PC-9 (cell line): ENCODE data around the gene SIPA1L2.

Experiments
- EZH2 ChIP-seq: fragments of 200-600 bp; sonication (generic); IDR thresholded peaks from 2 replicates; pipeline ENCODE4 v1.8.0; 2017; ENCODE audit warnings: antibody characterized with exemption, low read depth
- TF ChIP-seq, protein P1 (sequence below): fragments of 200-600 bp; sonication (generic); conservative IDR thresholded peaks from 2 replicates; pipeline ENCODE4 v1.6.1; 2017; ENCODE audit warnings: mixed run types, antibody characterized with exemption, mild to moderate bottlenecking, moderate library complexity

DNA sequence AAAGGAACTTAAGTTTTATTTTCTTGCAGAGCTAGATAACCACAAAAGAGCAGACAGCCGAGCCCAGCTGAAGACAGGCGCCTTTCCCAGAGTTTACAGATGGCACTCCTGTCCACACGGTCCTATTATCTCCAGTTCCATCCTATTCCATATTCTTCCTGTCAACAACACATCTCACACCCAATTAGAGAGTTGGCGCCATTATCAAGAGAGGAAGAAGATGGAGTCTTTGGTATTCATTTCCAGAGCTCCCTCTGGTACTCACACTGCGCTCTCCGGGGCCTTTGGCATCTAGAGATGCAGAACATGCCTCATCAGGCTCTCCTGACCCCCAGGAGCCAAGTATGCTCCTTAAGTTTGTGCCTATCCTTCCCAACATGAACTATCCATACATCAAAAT is 43.3 kb upstream of the SIPA1L2 start:
- TF ChIP-seq, protein P1, sequence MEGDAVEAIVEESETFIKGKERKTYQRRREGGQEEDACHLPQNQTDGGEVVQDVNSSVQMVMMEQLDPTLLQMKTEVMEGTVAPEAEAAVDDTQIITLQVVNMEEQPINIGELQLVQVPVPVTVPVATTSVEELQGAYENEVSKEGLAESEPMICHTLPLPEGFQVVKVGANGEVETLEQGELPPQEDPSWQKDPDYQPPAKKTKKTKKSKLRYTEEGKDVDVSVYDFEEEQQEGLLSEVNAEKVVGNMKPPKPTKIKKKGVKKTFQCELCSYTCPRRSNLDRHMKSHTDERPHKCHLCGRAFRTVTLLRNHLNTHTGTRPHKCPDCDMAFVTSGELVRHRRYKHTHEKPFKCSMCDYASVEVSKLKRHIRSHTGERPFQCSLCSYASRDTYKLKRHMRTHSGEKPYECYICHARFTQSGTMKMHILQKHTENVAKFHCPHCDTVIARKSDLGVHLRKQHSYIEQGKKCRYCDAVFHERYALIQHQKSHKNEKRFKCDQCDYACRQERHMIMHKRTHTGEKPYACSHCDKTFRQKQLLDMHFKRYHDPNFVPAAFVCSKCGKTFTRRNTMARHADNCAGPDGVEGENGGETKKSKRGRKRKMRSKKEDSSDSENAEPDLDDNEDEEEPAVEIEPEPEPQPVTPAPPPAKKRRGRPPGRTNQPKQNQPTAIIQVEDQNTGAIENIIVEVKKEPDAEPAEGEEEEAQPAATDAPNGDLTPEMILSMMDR, result no peak
- no peak for TF ChIP-seq EZH2
